B cell (primary cell): ENCODE measurements around the gene EPHB1. TPM values are rescaled to one million over a fixed set of nuclear protein-coding genes. Genes with fewer than 3 reads are reported as not detected.

Experiments used
- ATAC-seq: fragments of 200-7000 bp; cut with Tn5 transposase; one replicate; pipeline ENCODE4 v1.10.0; 2021; ENCODE audit warnings: low read depth, mild to moderate bottlenecking, moderate number of reproducible peaks, moderate library complexity
- CTCF ChIA-PET: fragments of 350-600 bp; sonication (Branson Sonifier 250); formaldehyde crosslinking; loops from one replicate; lab custom pipeline; 2021; ENCODE audit warnings: antibody characterized with exemption, inconsistent platforms; lab: Charles Lee
- POLR2A ChIA-PET: fragments of 350-600 bp; sonication (Branson Sonifier 250); formaldehyde crosslinking; loops from one replicate; lab custom pipeline; 2021; ENCODE audit warnings: antibody characterized with exemption; lab: Charles Lee
- DNase-seq: peaks from one replicate; pipeline ENCODE4 v3.0.0; 2013
- H2AFZ ChIP-seq: 2 replicates; pipeline ENCODE4 v1.6.1; 2012; ENCODE audit warnings: mild to moderate bottlenecking, low read depth, low read length; ENCODE audit not compliant: insufficient read depth, poor library complexity, severe bottlenecking
- H3K27ac ChIP-seq, 2 donors: 1 replicate in 1 of 2; 2 replicates in 1 of 2; pipeline ENCODE4 v1.5.1; 2012 to 2013; ENCODE audit warnings: low read length in 2 of 2, mild to moderate bottlenecking in 2 of 2, moderate library complexity in 1 of 2
- H3K27me3 ChIP-seq, 4 experiments: fragments of 200-600 bp in 1 of 4; sonication (generic) in 1 of 4; replicated peaks in 1 of 4; 1 replicate in 2 of 4; 2 replicates in 2 of 4; pipeline versions ENCODE4 v1.6.1 to v1.7.0; 2013 to 2016; ENCODE audit warnings: low read length in 3 of 4, mild to moderate bottlenecking in 2 of 4, mixed read lengths in 1 of 4, moderate library complexity in 1 of 4; ENCODE audit not compliant: insufficient read depth in 4 of 4, control insufficient read depth in 3 of 4; ENCODE audit errors: control extremely low read depth in 1 of 4
- H3K36me3 ChIP-seq, 2 experiments: replicated peaks in 1 of 2; 1 replicate in 1 of 2; 2 replicates in 1 of 2; pipeline versions ENCODE4 v1.6.1 to v1.7.1; 2013; ENCODE audit warnings: low read length in 1 of 2; ENCODE audit not compliant: insufficient read depth in 2 of 2, control insufficient read depth in 1 of 2; ENCODE audit errors: control extremely low read depth in 1 of 2, extremely low read depth in 1 of 2
- H3K4me1 ChIP-seq, 2 donors: fragments of 200-600 bp in 1 of 2; sonication (generic) in 1 of 2; 1 replicate in 1 of 2; 2 replicates in 1 of 2; pipeline versions ENCODE4 v1.5.1 to v1.6.1; 2013 to 2017; ENCODE audit warnings: low read length in 2 of 2; ENCODE audit not compliant: control insufficient read depth in 2 of 2, insufficient read depth in 2 of 2
- H3K4me2 ChIP-seq: replicated peaks from 2 replicates; pipeline ENCODE3; 2012; ENCODE audit warnings: mild to moderate bottlenecking, low read depth, low read length; ENCODE audit not compliant: poor library complexity, severe bottlenecking
- H3K4me3 ChIP-seq, 5 experiments: fragments of 200-600 bp in 1 of 5; sonication (generic) in 1 of 5; 1 replicate in 3 of 5; 2 replicates in 2 of 5; pipeline versions ENCODE4 v1.5.1 to v1.7.0; 2011 to 2016; ENCODE audit warnings: low read length in 4 of 5, mild to moderate bottlenecking in 4 of 5, low read depth in 2 of 5, control low read depth in 1 of 5, moderate library complexity in 1 of 5; ENCODE audit not compliant: insufficient read depth in 1 of 5; ENCODE audit errors: control extremely low read depth in 1 of 5, extremely low read depth in 1 of 5
- H3K79me2 ChIP-seq: fragments of 200-600 bp; sonication (generic); one replicate; pipeline ENCODE4 v1.6.0; 2016; ENCODE audit warnings: low read length; ENCODE audit not compliant: control insufficient read depth, insufficient read depth
- H3K9ac ChIP-seq: fragments of 200-600 bp; sonication (generic); 2 replicates; pipeline ENCODE4 v1.6.1; 2017; ENCODE audit warnings: mild to moderate bottlenecking, low read length, moderate library complexity
- H3K9me3 ChIP-seq, 3 donors: one replicate each; pipeline versions ENCODE4 v1.6.1 to v1.7.1; 2013; ENCODE audit warnings: low read length in 2 of 3; ENCODE audit not compliant: control insufficient read depth in 2 of 3, insufficient read depth in 1 of 3; ENCODE audit errors: control extremely low read depth in 1 of 3
- H4K20me1 ChIP-seq: 2 replicates; pipeline ENCODE4 v1.6.0; 2012; ENCODE audit warnings: mild to moderate bottlenecking, low read length; ENCODE audit not compliant: insufficient read depth, control insufficient read depth, poor library complexity, severe bottlenecking
- H3K27ac Mint-ChIP-seq: one replicate; pipeline ENCODE4 v1.8.0; 2021; ENCODE audit warnings: mixed read lengths
- H3K27me3 Mint-ChIP-seq: one replicate; pipeline ENCODE4 v1.8.0; 2021; ENCODE audit warnings: mixed read lengths
- H3K4me1 Mint-ChIP-seq: one replicate; pipeline ENCODE4 v1.8.0; 2021; ENCODE audit warnings: mixed read lengths
- H3K4me3 Mint-ChIP-seq: one replicate; pipeline ENCODE4 v1.8.0; 2021; ENCODE audit warnings: mixed read lengths
- H3K9me3 Mint-ChIP-seq: one replicate; pipeline ENCODE4 v1.8.0; 2022; ENCODE audit warnings: mixed read lengths; ENCODE audit not compliant: insufficient read depth
- CTCF ChIP-seq: fragments of 200-600 bp; IDR thresholded peaks from one replicate; pipeline ENCODE4 v1.8.0; 2022; ENCODE audit warnings: antibody characterized with exemption, mild to moderate bottlenecking
- EZH2 ChIP-seq: IDR thresholded peaks from 2 replicates; pipeline ENCODE4 v1.6.1; 2012; ENCODE audit warnings: borderline replicate concordance, low read depth, mild to moderate bottlenecking, moderate library complexity, low read length; ENCODE audit not compliant: insufficient read depth, poor library complexity, severe bottlenecking
- WGBS: methylation state at CpG from one replicate; pipeline ENCODE4 v1.1.5; 2013; ENCODE audit warnings: missing lambda C conversion rate; ENCODE audit not compliant: insufficient coverage; 5-methylcytosine and 5-hydroxymethylcytosine counted together
- intact Hi-C: fragments of 100-400 bp; cut with micrococcal nuclease; formaldehyde crosslinking; loops from one replicate; pipeline ENCODE4 v1.10.0; 2022
- polyA plus RNA-seq: library from polyadenylated mRNA; depleted of rRNA; stranded (reverse); fragments of >200 nt; gene quantifications from 2 replicates; pipeline ENCODE4 v1.2.3, GENCODE V29; 2012
- total RNA-seq, 2 donors: library from RNA; stranded (reverse); fragments of 120-200 nt in 1 of 2; gene quantifications; 1 replicate in 1 of 2; 2 replicates in 1 of 2; pipeline versions ENCODE4 v1.2.3 to v1.2.4, GENCODE V29; 2013 to 2022

Gene EPHB1
- total and polyA plus RNA-seq, 2 donors (not counting 1 experiment from before 2014, with no cell fraction given) = 0.01 TPM; not detected in 1

- Histone ChIP-seq H3K27me3 (no peaks in the 10 kb centered on the region), H3K4me3 (no peak overlapping the region), H3K79me2 (no peaks in the 10 kb centered on the region), H3K9ac (no peak overlapping the region), H3K27ac (no peak overlapping the region), H3K36me3 (no peaks in the 10 kb centered on the region), H3K9me3 (no peaks in the 10 kb centered on the region), H3K4me1 (no peaks in the 10 kb centered on the region), H4K20me1 (no peaks in the 10 kb centered on the region), H2AFZ (no peak overlapping the region), H3K4me2 (no peak overlapping the region)
- H3K9me3 Mint-ChIP-seq = no peaks in the 10 kb centered on the region
- peaks cover 18% of the 10 kb centered on the region for H3K27me3 Mint-ChIP-seq
- no peak overlapping the region for H3K27ac Mint-ChIP-seq
- TF ChIP-seq EZH2 = no peak
- TF ChIP-seq CTCF = no peak
- no peak overlapping the region for H3K4me3 Mint-ChIP-seq
- CTCF ChIA-PET = no interaction called here
- DNase-seq (no peak), ATAC-seq (no peak)
- 75% methylated on average over 2 of the region's 2 CpGs for WGBS
- intact Hi-C loops = no loop called here
- no peaks in the 10 kb centered on the region for H3K4me1 Mint-ChIP-seq
- POLR2A ChIA-PET = no interaction called here
Measured at GRCh38 chr3:134755821-134756220, 39.2 kb upstream of the EPHB1 start.

GRCh38 chr3:134757549-134758069 lies 37.5 kb upstream of the EPHB1 start:
- H3K4me2 ChIP-seq = no peak overlapping the region
- TF ChIP-seq CTCF (no peak), EZH2 (no peak)
- intact Hi-C loops = no loop called here
- Mint-ChIP-seq H3K9me3 (no peaks in the 10 kb centered on the region), H3K27me3 (peaks cover 18% of the 10 kb centered on the region), H3K4me1 (no peaks in the 10 kb centered on the region), H3K4me3 (no peak overlapping the region), H3K27ac (no peak overlapping the region)
- no peaks in the 10 kb centered on the region for H3K79me2 ChIP-seq
- no peak overlapping the region for H3K4me3 ChIP-seq
- DNase-seq = no peak
- no peak overlapping the region for H3K27ac ChIP-seq
- H3K4me1 ChIP-seq = no peaks in the 10 kb centered on the region
- H3K9me3 ChIP-seq = no peaks in the 10 kb centered on the region
- H3K36me3 ChIP-seq = no peaks in the 10 kb centered on the region
- ChIA-PET CTCF (no interaction called here), POLR2A (no interaction called here)
- ATAC-seq = no peak
- H3K27me3 ChIP-seq = no peaks in the 10 kb centered on the region
- 92% methylated on average over 2 of the region's 3 CpGs for WGBS
- no peaks in the 10 kb centered on the region for H4K20me1 ChIP-seq
- no peak overlapping the region for H3K9ac ChIP-seq
- no peak overlapping the region for H2AFZ ChIP-seq
